HCT116 (cell line): ENCODE data around the gene HRH4. TPM values are rescaled to one million over a fixed set of nuclear protein-coding genes. Genes with fewer than 3 reads are reported as not detected.

Experiments used
- ATAC-seq: fragments of 200-7000 bp; cut with Tn5 transposase; 2 replicates; pipeline ENCODE4 v1.9.1; 2020; ENCODE audit warnings: mild to moderate bottlenecking, moderate library complexity
- BruUV-seq: library from RNA; stranded (reverse); fragments of 400-500 nt; replicated peaks from 2 replicates; lab custom pipeline; 2021; lab: Mats Ljungman, UMichigan
- CTCF ChIA-PET: fragments of 300-600 bp; sonication (Branson Sonifier 250); formaldehyde crosslinking; loops from one replicate; lab custom pipeline; 2021; ENCODE audit warnings: antibody characterized with exemption; lab: Charles Lee
- POLR2A ChIA-PET: fragments of 300-600, 350-600 bp; sonication (Branson Sonifier 250); formaldehyde crosslinking; loops from one replicate; lab custom pipeline; 2021; ENCODE audit warnings: antibody characterized with exemption; lab: Charles Lee
- RAD21 ChIA-PET, 2 experiments: fragments of 300-600 bp; sonication (Branson Sonifier 250); formaldehyde crosslinking; loops; one replicate each; lab custom pipeline; 2023; ENCODE audit warnings: low total read pairs in 2 of 2; ENCODE audit not compliant: uncharacterized antibody in 2 of 2, unreplicated experiment in 2 of 2, low non-redundant PET in 1 of 2; lab: Charles Lee
- DNase-seq: peaks from one replicate; pipeline ENCODE4 v3.0.0-alpha.2; 2010; ENCODE audit warnings: low read depth, low spot score
- H2AFZ ChIP-seq: fragments of 200-600 bp; shearing (Covaris generic), sonication (generic); 2 replicates; pipeline ENCODE4 v1.6.1; 2017; ENCODE audit warnings: low read depth, mixed run types, mixed read lengths, antibody characterized with exemption, low read length; ENCODE audit not compliant: poor library complexity, severe bottlenecking
- H3K27ac ChIP-seq: 2 replicates; pipeline ENCODE4 v1.5.1; 2012; ENCODE audit warnings: low read depth, low read length
- H3K27me3 ChIP-seq: fragments of 200-600 bp; sonication (generic); 2 replicates; pipeline ENCODE4 v1.6.1; 2016; ENCODE audit warnings: mixed run types, low read length, mixed read lengths; ENCODE audit not compliant: insufficient read depth
- H3K36me3 ChIP-seq, 2 experiments: fragments of 200-500 bp in 1 of 2; fragments of 200-600 bp in 1 of 2; sonication (Bioruptor generic) in 1 of 2; sonication (generic) in 1 of 2; 2 replicates each; pipeline versions ENCODE4 v1.5.1 to v1.6.1; 2014 to 2016; ENCODE audit warnings: low read length in 2 of 2, inconsistent platforms in 1 of 2, mixed read lengths in 1 of 2, mixed run types in 1 of 2; ENCODE audit not compliant: insufficient read depth in 2 of 2, control insufficient read depth in 1 of 2
- H3K4me1 ChIP-seq, 2 experiments: fragments of 200-600 bp in 1 of 2; sonication (generic) in 1 of 2; 2 replicates each; pipeline versions ENCODE4 v1.5.1 to v1.6.1; 2012 to 2017; ENCODE audit warnings: low read length in 2 of 2, inconsistent platforms in 1 of 2, mild to moderate bottlenecking in 1 of 2, mixed read lengths in 1 of 2, mixed run types in 1 of 2, moderate library complexity in 1 of 2; ENCODE audit not compliant: insufficient read depth in 2 of 2, control insufficient read depth in 1 of 2
- H3K4me2 ChIP-seq: fragments of 200-600 bp; sonication (generic); 2 replicates; pipeline ENCODE4 v1.6.1; 2017; ENCODE audit warnings: mixed run types, low read length, mixed read lengths
- H3K4me3 ChIP-seq, 2 experiments: fragments of 200-600 bp in 1 of 2; sonication (generic) in 1 of 2; replicated peaks in 1 of 2; 2 replicates each; pipeline ENCODE4 v1.5.1; 2011 to 2016; ENCODE audit warnings: low read length in 2 of 2, control low read depth in 1 of 2, low read depth in 1 of 2, mild to moderate bottlenecking in 1 of 2, mixed read lengths in 1 of 2, mixed run types in 1 of 2
- H3K79me2 ChIP-seq: fragments of 200-600 bp; sonication (generic); 2 replicates; pipeline ENCODE4 v1.6.1; 2017; ENCODE audit warnings: mild to moderate bottlenecking, mixed run types, low read length, moderate library complexity, mixed read lengths; ENCODE audit not compliant: insufficient read depth
- H3K9ac ChIP-seq: fragments of 200-600 bp; sonication (generic); 2 replicates; pipeline ENCODE4 v1.6.1; 2016; ENCODE audit warnings: low read length, mixed read lengths
- H3K9me2 ChIP-seq: fragments of 200-600 bp; sonication (generic), shearing (Covaris generic); 2 replicates; pipeline ENCODE4 v1.6.1; 2017; ENCODE audit warnings: mixed run types, mild to moderate bottlenecking, moderate library complexity; ENCODE audit not compliant: insufficient read depth
- H3K9me3 ChIP-seq, 2 experiments: fragments of 200-500 bp in 1 of 2; fragments of 200-600 bp in 1 of 2; sonication (Bioruptor generic) in 1 of 2; sonication (generic) in 1 of 2; 2 replicates each; pipeline ENCODE4 v1.6.1; 2014 to 2017; ENCODE audit warnings: low read length in 2 of 2, mixed read lengths in 2 of 2, inconsistent platforms in 1 of 2, low read depth in 1 of 2, mild to moderate bottlenecking in 1 of 2, mixed run types in 1 of 2, moderate library complexity in 1 of 2; ENCODE audit not compliant: control insufficient read depth in 1 of 2, insufficient read depth in 1 of 2
- H4K20me1 ChIP-seq: fragments of 200-600 bp; sonication (generic), shearing (Covaris generic); 2 replicates; pipeline ENCODE4 v1.6.1; 2017; ENCODE audit warnings: mixed run types, mild to moderate bottlenecking, moderate library complexity; ENCODE audit not compliant: insufficient read depth
- ATF3 ChIP-seq: IDR thresholded peaks from 2 replicates; pipeline ENCODE4 v1.6.1; 2012
- CBX3 ChIP-seq: IDR thresholded peaks from 2 replicates; pipeline ENCODE4 v1.6.1; 2012; ENCODE audit warnings: low read depth
- CEBPB ChIP-seq: IDR thresholded peaks from 2 replicates; pipeline ENCODE4 v1.6.1; 2012; ENCODE audit warnings: low read depth
- EGR1 ChIP-seq: IDR thresholded peaks from 2 replicates; pipeline ENCODE4 v1.6.1; 2012; ENCODE audit warnings: low read depth
- POLR2A ChIP-seq: IDR thresholded peaks from 2 replicates; pipeline ENCODE4 v1.7.0; 2011; ENCODE audit warnings: borderline replicate concordance; ENCODE audit not compliant: insufficient read depth, insufficient read length; ENCODE audit errors: extremely low read depth
- POLR2AphosphoS5 ChIP-seq: IDR thresholded peaks from 2 replicates; pipeline ENCODE4 v1.6.1; 2011; ENCODE audit warnings: mild to moderate bottlenecking, low read depth, low read length, moderate library complexity
- RAD21 ChIP-seq: IDR thresholded peaks from 2 replicates; pipeline ENCODE4 v1.6.1; 2012; ENCODE audit warnings: low read depth, mild to moderate bottlenecking
- SIN3A ChIP-seq: IDR thresholded peaks from 2 replicates; pipeline ENCODE4 v1.6.1; 2012; ENCODE audit warnings: low read depth
- SP1 ChIP-seq: IDR thresholded peaks from 2 replicates; pipeline ENCODE4 v1.6.1; 2012; ENCODE audit warnings: low read depth
- TCF7L2 ChIP-seq: IDR thresholded peaks from 2 replicates; pipeline ENCODE4 v1.7.0; 2011; ENCODE audit warnings: borderline replicate concordance, inconsistent platforms; ENCODE audit not compliant: insufficient read depth, insufficient read length; ENCODE audit errors: extremely low read depth
- YY1 ChIP-seq: IDR thresholded peaks from 2 replicates; pipeline ENCODE4 v1.6.1; 2011; ENCODE audit warnings: low read length, low read depth, moderate library complexity, mild to moderate bottlenecking; ENCODE audit not compliant: insufficient replicate concordance; ENCODE audit errors: extremely low read depth
- ZFX ChIP-seq: fragments of 450-650 bp; IDR thresholded peaks from 2 replicates; pipeline ENCODE4 v1.6.1; 2017
- intact Hi-C: fragments of 100-400 bp; cut with micrococcal nuclease; formaldehyde crosslinking; loops from 2 replicates; pipeline ENCODE4 v1.10.0; 2022
- total RNA-seq: library from RNA; stranded (reverse); gene quantifications from one replicate; pipeline ENCODE4 v1.2.1, GENCODE V29; 2021; ENCODE audit not compliant: unreplicated experiment
- TF ChIP-seq, protein P1 (sequence below), 3 experiments: fragments of 200-600 bp in 1 of 3; sonication (generic) in 1 of 3; IDR thresholded peaks in 2 of 3; conservative IDR thresholded peaks in 1 of 3; 2 replicates each; pipeline ENCODE4 v1.5.1; 2012 to 2017; ENCODE audit warnings: low read depth in 2 of 3, low read length in 2 of 3, antibody characterized with exemption in 1 of 3, borderline replicate concordance in 1 of 3, control low read depth in 1 of 3, mild to moderate bottlenecking in 1 of 3, mixed read lengths in 1 of 3, mixed run types in 1 of 3, moderate library complexity in 1 of 3; ENCODE audit not compliant: insufficient read depth in 1 of 3
- TF ChIP-seq, protein P2 (sequence below): IDR thresholded peaks from 2 replicates; pipeline ENCODE4 v1.6.1; 2012

Gene HRH4
- total RNA-seq, 1 experiment from 2014 or later: not detected

DNA sequence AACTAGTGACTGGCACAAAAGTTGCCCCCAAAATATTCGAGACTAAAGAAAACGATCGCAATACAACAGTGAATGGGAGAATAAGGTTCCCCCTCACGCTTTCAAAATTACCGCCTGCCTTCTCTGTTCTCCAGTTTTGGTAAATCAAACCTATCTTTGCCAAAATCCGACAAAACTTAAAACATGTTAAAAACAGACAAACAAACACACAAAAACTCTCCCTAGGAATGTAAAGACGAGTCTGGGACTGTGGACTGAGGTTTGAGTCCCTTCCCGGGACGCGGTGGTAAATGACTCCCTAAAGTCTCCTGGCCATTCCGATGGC lies 34.4 kb upstream of the HRH4 start:
- peak overlapping the region; percentile 19 for H2AFZ ChIP-seq
- POLR2A ChIA-PET: interaction anchor here (1.6 kb wide), 1 partner anchor 9 kb away, joined by 5 read pairs; no protein-coding TSS in a partner anchor

GRCh38 chr18:24426398-24427294 lies 33.8 kb upstream of the HRH4 start, which contains the start of gene IMPACT:
TSS of gene IMPACT (plus strand) at chr18:24426670. CDS start at chr18:24426757, 87 bp downstream.
- Histone ChIP-seq H3K4me3 (peak within 1 kb of the TSS; percentile 60 to 76), H2AFZ (peak within 1 kb of the TSS; percentile 19), H3K27ac (peak within 1 kb of the TSS; percentile 96), H3K9ac (peak within 1 kb of the TSS; percentile 97), H3K27me3 (no peaks in the 10 kb centered on the region), H4K20me1 (no peaks in the 10 kb centered on the region), H3K36me3 (peaks cover 0 to 9% of the 10 kb centered on the region in 2 experiments; a peak in 1 of 4 replicates), H3K9me3 (no peaks in the 10 kb centered on the region), H3K9me2 (no peaks in the 10 kb centered on the region), H3K4me2 (peak within 1 kb of the TSS; percentile 70), H3K4me1 (peaks cover 5 to 21% of the 10 kb centered on the region in 2 experiments; a peak in 3 of 4 replicates), H3K79me2 (peaks cover 31% of the 10 kb centered on the region)
- intact Hi-C loops: loop anchor here (1.0 to 10.0 kb wide), 3 partner anchors 28 to 72 kb away; no protein-coding TSS in a partner anchor
- DNase-seq (peak; percentile 54), ATAC-seq (peak; percentile 91)
- POLR2A ChIA-PET: interaction anchor here (1.6 kb wide), 1 partner anchor 9 kb away, joined by 5 read pairs; no protein-coding TSS in a partner anchor
- no TSS peak for BruUV-seq
- RAD21 ChIA-PET: no interaction called here
- CTCF ChIA-PET: interaction anchor here (0.7 to 1.5 kb wide), 3 partner anchors 10 to 67 kb away, joined by 3 to 5 read pairs (median 4); no protein-coding TSS in a partner anchor
- TF ChIP-seq CEBPB: no peak
- TF ChIP-seq, protein P1, sequence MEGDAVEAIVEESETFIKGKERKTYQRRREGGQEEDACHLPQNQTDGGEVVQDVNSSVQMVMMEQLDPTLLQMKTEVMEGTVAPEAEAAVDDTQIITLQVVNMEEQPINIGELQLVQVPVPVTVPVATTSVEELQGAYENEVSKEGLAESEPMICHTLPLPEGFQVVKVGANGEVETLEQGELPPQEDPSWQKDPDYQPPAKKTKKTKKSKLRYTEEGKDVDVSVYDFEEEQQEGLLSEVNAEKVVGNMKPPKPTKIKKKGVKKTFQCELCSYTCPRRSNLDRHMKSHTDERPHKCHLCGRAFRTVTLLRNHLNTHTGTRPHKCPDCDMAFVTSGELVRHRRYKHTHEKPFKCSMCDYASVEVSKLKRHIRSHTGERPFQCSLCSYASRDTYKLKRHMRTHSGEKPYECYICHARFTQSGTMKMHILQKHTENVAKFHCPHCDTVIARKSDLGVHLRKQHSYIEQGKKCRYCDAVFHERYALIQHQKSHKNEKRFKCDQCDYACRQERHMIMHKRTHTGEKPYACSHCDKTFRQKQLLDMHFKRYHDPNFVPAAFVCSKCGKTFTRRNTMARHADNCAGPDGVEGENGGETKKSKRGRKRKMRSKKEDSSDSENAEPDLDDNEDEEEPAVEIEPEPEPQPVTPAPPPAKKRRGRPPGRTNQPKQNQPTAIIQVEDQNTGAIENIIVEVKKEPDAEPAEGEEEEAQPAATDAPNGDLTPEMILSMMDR (IDR thresholded peaks at IDR 0.05 in 2 of 3, conservative IDR thresholded peaks at IDR 0.05 in 1 of 3; ENCODE audit: borderline replicate concordance in 1 of 3, insufficient read depth in 1 of 3, low read depth in 2 of 3, low read length in 2 of 3): no peak
- peak; percentile 72 for TF ChIP-seq YY1
- TF ChIP-seq ATF3: no peak
- TF ChIP-seq ZFX: peak; percentile 94
- TF ChIP-seq RAD21: no peak
- peak; percentile 79 for TF ChIP-seq POLR2A
- peak; percentile 66 for TF ChIP-seq CBX3
- peak; percentile 94 for TF ChIP-seq POLR2AphosphoS5
- peak; percentile 82 for TF ChIP-seq EGR1
- peak; percentile 71 for TF ChIP-seq SIN3A
- peak; percentile 47 for TF ChIP-seq TCF7L2
- TF ChIP-seq, protein P2, sequence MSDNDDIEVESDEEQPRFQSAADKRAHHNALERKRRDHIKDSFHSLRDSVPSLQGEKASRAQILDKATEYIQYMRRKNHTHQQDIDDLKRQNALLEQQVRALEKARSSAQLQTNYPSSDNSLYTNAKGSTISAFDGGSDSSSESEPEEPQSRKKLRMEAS: peak; percentile 92

More for the DNA sequence above, 34.4 kb upstream of the HRH4 start:
- Histone ChIP-seq H3K79me2 (peaks cover 28% of the 10 kb centered on the region), H3K9ac (peak overlapping the region; percentile 97), H3K36me3 (peaks cover 0 to 7% of the 10 kb centered on the region in 2 experiments; a peak in 1 of 4 replicates), H3K4me1 (peaks cover 5 to 21% of the 10 kb centered on the region in 2 experiments; a peak in 3 of 4 replicates), H3K27ac (peak overlapping the region; percentile 96), H3K9me2 (no peaks in the 10 kb centered on the region), H3K9me3 (no peaks in the 10 kb centered on the region), H3K27me3 (no peaks in the 10 kb centered on the region)
- CTCF ChIA-PET: interaction anchor here (0.7 to 1.5 kb wide), 3 partner anchors 10 to 67 kb away, joined by 3 to 5 read pairs (median 4); no protein-coding TSS in a partner anchor
- intact Hi-C loops: loop anchor here (1.0 to 10.0 kb wide), 3 partner anchors 28 to 71 kb away; no protein-coding TSS in a partner anchor
- RAD21 ChIA-PET: no interaction called here
- peak; percentile 54 for ATAC-seq
- TF ChIP-seq YY1 (no peak), SP1 (no peak)
- TF ChIP-seq, all 23 proteins: peak for 0
- BruUV-seq: TSS peak; percentile 96
- Histone ChIP-seq H3K4me3 (peak overlapping the region; percentile 60 to 76), H3K4me2 (peak overlapping the region; percentile 70), H4K20me1 (no peaks in the 10 kb centered on the region)
- no peak for DNase-seq
